KMS-11 (cell line): ENCODE results near the gene VPS35L.

Source experiments
- H2AFZ ChIP-seq: fragments of 200-600 bp; sonication (generic); 2 replicates; pipeline ENCODE4 v1.6.1; 2016; ENCODE audit warnings: antibody characterized with exemption, mixed run types, low read depth
- H3K27ac ChIP-seq: fragments of 200-600 bp; sonication (generic); 2 replicates; pipeline ENCODE4 v1.6.1; 2016; ENCODE audit warnings: mild to moderate bottlenecking, mixed run types
- H3K27me3 ChIP-seq: fragments of 200-600 bp; sonication (generic); 2 replicates; pipeline ENCODE4 v1.6.1; 2017; ENCODE audit warnings: mild to moderate bottlenecking, low read depth, mixed run types, moderate library complexity; ENCODE audit not compliant: insufficient read depth
- H3K36me3 ChIP-seq: fragments of 200-600 bp; sonication (generic); 2 replicates; pipeline ENCODE4 v1.6.1; 2017; ENCODE audit warnings: mild to moderate bottlenecking, mixed run types; ENCODE audit not compliant: insufficient read depth
- H3K4me1 ChIP-seq: fragments of 200-600 bp; sonication (generic); 2 replicates; pipeline ENCODE4 v1.6.1; 2016; ENCODE audit warnings: mild to moderate bottlenecking, low read depth, mixed run types; ENCODE audit not compliant: poor library complexity, severe bottlenecking
- H3K4me2 ChIP-seq: fragments of 200-600 bp; sonication (generic); 2 replicates; pipeline ENCODE4 v1.7.0; 2016; ENCODE audit warnings: mild to moderate bottlenecking, mixed run types
- H3K4me3 ChIP-seq: fragments of 200-600 bp; sonication (generic); IDR thresholded peaks from 2 replicates; pipeline ENCODE4 v1.6.1; 2017; ENCODE audit warnings: low read depth, low read length, mixed read lengths; ENCODE audit not compliant: insufficient read depth
- H3K79me2 ChIP-seq: fragments of 200-600 bp; sonication (generic); 2 replicates; pipeline ENCODE4 v1.6.1; 2016; ENCODE audit warnings: low read depth, mixed run types; ENCODE audit not compliant: insufficient read depth
- H3K9ac ChIP-seq: fragments of 200-600 bp; sonication (generic); 2 replicates; pipeline ENCODE4 v1.6.1; 2016; ENCODE audit warnings: mild to moderate bottlenecking, mixed run types
- H4K20me1 ChIP-seq: fragments of 200-600 bp; sonication (generic); 2 replicates; pipeline ENCODE4 v1.6.1; 2016; ENCODE audit warnings: mild to moderate bottlenecking, mixed run types; ENCODE audit not compliant: insufficient read depth
- TF ChIP-seq, protein P1 (sequence below): fragments of 200-600 bp; sonication (generic); conservative IDR thresholded peaks from 2 replicates; pipeline ENCODE4 v1.6.1; 2017; ENCODE audit warnings: low read depth, mild to moderate bottlenecking, antibody characterized with exemption, low read length, moderate library complexity, mixed read lengths

The VPS35L gene

DNA sequence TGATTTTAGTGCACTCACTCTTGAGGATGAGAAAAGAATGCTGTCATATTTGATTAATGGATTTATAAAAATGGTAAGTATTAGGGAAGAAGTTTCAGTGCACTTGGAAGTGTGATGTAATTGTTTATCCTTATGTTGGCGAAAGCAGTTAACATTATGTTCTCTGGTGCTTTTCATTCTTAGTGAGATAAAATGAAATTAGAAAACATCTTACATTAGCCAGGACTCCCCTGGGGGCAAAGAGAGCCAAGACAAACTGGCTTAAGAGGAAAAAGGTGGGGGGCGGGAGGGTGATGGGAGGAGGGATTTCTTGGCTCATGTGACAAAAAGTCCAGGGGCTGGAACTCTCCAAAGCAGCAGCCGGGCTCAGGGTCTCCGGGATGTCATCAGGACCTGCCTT, 89.4 kb downstream of the VPS35L start:
- Histone ChIP-seq H3K27me3 (no peaks in the 10 kb centered on the region), H3K9ac (no peak overlapping the region), H3K27ac (no peak overlapping the region), H3K79me2 (no peaks in the 10 kb centered on the region), H2AFZ (no peak overlapping the region), H3K4me1 (no peaks in the 10 kb centered on the region), H4K20me1 (no peaks in the 10 kb centered on the region), H3K4me2 (no peak overlapping the region), H3K36me3 (no peaks in the 10 kb centered on the region), H3K4me3 (no peak overlapping the region)
- TF ChIP-seq, protein P1, sequence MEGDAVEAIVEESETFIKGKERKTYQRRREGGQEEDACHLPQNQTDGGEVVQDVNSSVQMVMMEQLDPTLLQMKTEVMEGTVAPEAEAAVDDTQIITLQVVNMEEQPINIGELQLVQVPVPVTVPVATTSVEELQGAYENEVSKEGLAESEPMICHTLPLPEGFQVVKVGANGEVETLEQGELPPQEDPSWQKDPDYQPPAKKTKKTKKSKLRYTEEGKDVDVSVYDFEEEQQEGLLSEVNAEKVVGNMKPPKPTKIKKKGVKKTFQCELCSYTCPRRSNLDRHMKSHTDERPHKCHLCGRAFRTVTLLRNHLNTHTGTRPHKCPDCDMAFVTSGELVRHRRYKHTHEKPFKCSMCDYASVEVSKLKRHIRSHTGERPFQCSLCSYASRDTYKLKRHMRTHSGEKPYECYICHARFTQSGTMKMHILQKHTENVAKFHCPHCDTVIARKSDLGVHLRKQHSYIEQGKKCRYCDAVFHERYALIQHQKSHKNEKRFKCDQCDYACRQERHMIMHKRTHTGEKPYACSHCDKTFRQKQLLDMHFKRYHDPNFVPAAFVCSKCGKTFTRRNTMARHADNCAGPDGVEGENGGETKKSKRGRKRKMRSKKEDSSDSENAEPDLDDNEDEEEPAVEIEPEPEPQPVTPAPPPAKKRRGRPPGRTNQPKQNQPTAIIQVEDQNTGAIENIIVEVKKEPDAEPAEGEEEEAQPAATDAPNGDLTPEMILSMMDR, result no peak

DNA sequence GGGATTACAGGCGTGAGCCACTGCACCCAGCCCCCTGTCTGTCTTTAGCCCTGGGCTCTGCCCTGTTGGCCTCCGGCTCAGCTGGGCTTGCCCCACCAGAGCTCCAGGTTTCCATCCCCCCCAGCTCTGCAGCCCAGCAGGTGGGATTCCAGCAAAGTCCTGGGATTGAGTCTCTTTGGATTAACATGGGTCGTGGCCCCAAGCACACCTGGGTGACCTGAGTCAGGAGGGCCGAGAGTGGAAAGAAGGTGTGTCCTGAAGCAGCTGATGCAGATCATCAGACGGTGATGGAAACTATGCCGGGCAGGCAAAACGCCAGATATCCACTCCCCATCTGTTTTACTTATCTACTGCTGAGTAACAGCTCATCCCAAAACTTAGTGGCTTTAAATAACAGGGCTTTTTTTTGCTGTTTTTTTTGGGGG, 90.1 kb downstream of the VPS35L start:
- no peaks in the 10 kb centered on the region for H3K36me3 ChIP-seq
- no peaks in the 10 kb centered on the region for H3K27me3 ChIP-seq
- no peaks in the 10 kb centered on the region for H3K79me2 ChIP-seq
- H4K20me1 ChIP-seq, result no peaks in the 10 kb centered on the region
- H3K9ac ChIP-seq, result no peak overlapping the region
- H2AFZ ChIP-seq, result no peak overlapping the region
- H3K4me1 ChIP-seq, result no peaks in the 10 kb centered on the region
- no peak overlapping the region for H3K27ac ChIP-seq
- no peak overlapping the region for H3K4me3 ChIP-seq
- H3K4me2 ChIP-seq, result no peak overlapping the region
- TF ChIP-seq, protein P1, result no peak

DNA sequence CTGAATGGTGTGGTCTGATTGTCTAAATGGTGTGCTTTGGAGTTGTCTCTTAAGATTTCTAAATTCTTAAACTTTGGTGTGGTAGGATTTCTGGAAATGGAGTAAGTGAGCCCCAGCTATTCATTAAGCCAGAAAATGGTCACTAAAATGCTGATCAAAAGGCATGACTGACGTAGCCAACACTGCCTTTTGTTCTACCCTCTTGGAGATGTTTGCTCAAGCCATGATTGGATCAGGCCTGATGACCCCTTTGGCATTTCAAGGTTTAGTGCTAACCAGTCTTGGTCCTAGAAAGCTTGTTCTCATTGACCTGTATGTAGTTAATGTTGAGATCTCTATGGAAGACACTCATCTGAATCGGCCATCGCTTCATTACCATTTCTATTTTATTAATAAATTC, 94.5 kb downstream of the VPS35L start:
- H3K27ac ChIP-seq, result no peak overlapping the region
- no peak overlapping the region for H3K4me3 ChIP-seq
- no peaks in the 10 kb centered on the region for H3K79me2 ChIP-seq
- H3K36me3 ChIP-seq, result no peaks in the 10 kb centered on the region
- TF ChIP-seq, protein P1, result no peak
- no peaks in the 10 kb centered on the region for H3K27me3 ChIP-seq
- H3K4me2 ChIP-seq, result no peak overlapping the region
- H3K4me1 ChIP-seq, result no peaks in the 10 kb centered on the region
- H2AFZ ChIP-seq, result no peak overlapping the region
- H4K20me1 ChIP-seq, result no peaks in the 10 kb centered on the region
- H3K9ac ChIP-seq, result no peak overlapping the region

DNA sequence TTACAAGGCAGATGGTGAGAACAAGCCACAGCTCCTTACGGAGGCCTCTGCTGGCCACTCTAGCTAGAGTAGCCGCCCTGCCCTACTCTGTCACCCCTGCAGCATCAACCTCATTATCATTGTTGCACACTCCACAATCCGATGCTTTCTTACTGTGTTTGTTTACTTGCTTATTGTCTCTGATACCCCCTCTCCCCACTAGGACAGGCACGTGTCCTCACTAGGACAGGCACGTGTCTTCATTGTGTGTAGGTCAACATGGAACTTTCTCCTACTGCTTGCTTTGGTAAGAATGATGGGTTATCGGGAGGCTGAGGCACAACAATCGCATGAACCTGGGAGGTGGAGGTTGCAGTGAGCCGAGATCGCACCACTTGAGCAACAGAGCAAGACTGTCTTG, 98.6 kb downstream of the VPS35L start:
- H2AFZ ChIP-seq, result no peak overlapping the region
- TF ChIP-seq, protein P1, result no peak
- H3K79me2 ChIP-seq, result no peaks in the 10 kb centered on the region
- H3K4me3 ChIP-seq, result no peak overlapping the region
- H3K4me1 ChIP-seq, result no peaks in the 10 kb centered on the region
- no peak overlapping the region for H3K27ac ChIP-seq
- H3K27me3 ChIP-seq, result no peaks in the 10 kb centered on the region
- no peak overlapping the region for H3K4me2 ChIP-seq
- no peak overlapping the region for H3K9ac ChIP-seq
- no peaks in the 10 kb centered on the region for H4K20me1 ChIP-seq
- H3K36me3 ChIP-seq, result no peaks in the 10 kb centered on the region

DNA sequence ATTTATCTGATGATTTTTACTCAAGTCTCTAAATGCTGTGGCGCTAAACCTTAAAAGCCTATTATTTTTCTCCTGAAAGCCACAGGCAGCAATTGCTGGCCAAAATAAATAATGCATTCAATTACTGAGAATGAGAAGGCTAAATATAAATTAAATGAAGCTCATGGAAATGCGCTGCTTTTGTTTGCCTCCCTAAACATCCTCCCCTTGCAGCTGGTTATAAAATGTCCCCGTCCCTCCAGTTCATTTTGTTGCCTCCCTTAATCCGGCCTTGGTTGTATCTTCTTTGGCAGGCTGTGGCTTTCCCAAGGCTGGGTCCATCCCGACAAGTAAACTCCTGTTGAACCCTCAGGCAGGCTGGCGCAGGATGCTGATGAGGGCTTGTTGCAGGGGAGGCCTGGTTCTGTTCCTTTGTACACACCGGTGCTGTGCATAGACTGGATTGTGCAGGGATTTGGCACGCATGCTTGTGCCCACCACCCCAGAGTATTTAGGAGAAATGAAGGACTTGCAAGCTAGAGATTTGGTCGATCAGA, 99.8 kb downstream of the VPS35L start:
- Histone ChIP-seq H3K4me1 (no peaks in the 10 kb centered on the region), H4K20me1 (no peaks in the 10 kb centered on the region), H3K9ac (no peak overlapping the region), H3K4me3 (no peak overlapping the region), H2AFZ (no peak overlapping the region), H3K36me3 (no peaks in the 10 kb centered on the region), H3K4me2 (no peak overlapping the region), H3K27me3 (no peaks in the 10 kb centered on the region), H3K79me2 (no peaks in the 10 kb centered on the region), H3K27ac (no peak overlapping the region)
- TF ChIP-seq, protein P1, result no peak
